Measurements from ENCODE around the gene FLOT1.
A peak's percentile ranks its signal among the peaks of the same experiment; 100 is the strongest.

GRCh38 chr6:30726506-30727413 lies 15.7 kb downstream of the FLOT1 start:
- TF ChIP-seq CTCF (conservative IDR thresholded peaks at IDR 0.05; ENCODE audit: low read depth, low read length) = no peak
- TF ChIP-seq POLR2A (IDR thresholded peaks at IDR 0.05; ENCODE audit: low read depth, low read length) = 0 out of 2 replicates have a peak, but pooled peaks have one; percentile 11
- no peak for TF ChIP-seq SMC3 (IDR thresholded peaks at IDR 0.05; ENCODE audit: low read depth, low read length)
- no peak for TF ChIP-seq USF2 (IDR thresholded peaks at IDR 0.05; ENCODE audit: low read depth, low read length)
- TF ChIP-seq MAFK (IDR thresholded peaks at IDR 0.05; ENCODE audit: low read depth, low read length) = no peak
- no peak for TF ChIP-seq RAD21 (IDR thresholded peaks at IDR 0.05; ENCODE audit: low read length)
- TF ChIP-seq MAZ (IDR thresholded peaks at IDR 0.05; ENCODE audit: borderline replicate concordance, low read depth, low read length) = no peak
- TF ChIP-seq RFX5 (IDR thresholded peaks at IDR 0.05; ENCODE audit: low read depth, low read length) = no peak
